ENCODE measurements around the gene CHD1. TPM values are rescaled to one million over a fixed set of nuclear protein-coding genes. Genes with fewer than 3 reads are reported as not detected.

Gene CHD1
- total RNA-seq, 3 donors from 2014 or later: 48.0 to 56.3 (median 53.0) TPM

GRCh38 chr5:98934546-98934945, 5.7 kb upstream of the CHD1 start:
- no peak for DNase-seq
- H3K4me1 ChIP-seq (ENCODE audit: low read depth): peaks cover 10% of the 10 kb centered on the region
- no peak overlapping the region for H3K4me3 ChIP-seq
- H3K36me3 ChIP-seq (ENCODE audit: low read depth): no peaks in the 10 kb centered on the region
- TF ChIP-seq, protein P1, sequence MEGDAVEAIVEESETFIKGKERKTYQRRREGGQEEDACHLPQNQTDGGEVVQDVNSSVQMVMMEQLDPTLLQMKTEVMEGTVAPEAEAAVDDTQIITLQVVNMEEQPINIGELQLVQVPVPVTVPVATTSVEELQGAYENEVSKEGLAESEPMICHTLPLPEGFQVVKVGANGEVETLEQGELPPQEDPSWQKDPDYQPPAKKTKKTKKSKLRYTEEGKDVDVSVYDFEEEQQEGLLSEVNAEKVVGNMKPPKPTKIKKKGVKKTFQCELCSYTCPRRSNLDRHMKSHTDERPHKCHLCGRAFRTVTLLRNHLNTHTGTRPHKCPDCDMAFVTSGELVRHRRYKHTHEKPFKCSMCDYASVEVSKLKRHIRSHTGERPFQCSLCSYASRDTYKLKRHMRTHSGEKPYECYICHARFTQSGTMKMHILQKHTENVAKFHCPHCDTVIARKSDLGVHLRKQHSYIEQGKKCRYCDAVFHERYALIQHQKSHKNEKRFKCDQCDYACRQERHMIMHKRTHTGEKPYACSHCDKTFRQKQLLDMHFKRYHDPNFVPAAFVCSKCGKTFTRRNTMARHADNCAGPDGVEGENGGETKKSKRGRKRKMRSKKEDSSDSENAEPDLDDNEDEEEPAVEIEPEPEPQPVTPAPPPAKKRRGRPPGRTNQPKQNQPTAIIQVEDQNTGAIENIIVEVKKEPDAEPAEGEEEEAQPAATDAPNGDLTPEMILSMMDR (IDR thresholded peaks at IDR 0.05): no peak
- intact Hi-C loops (cut with DNase I, micrococcal nuclease): no loop called here
- ATAC-seq: no peak
- H3K9me3 ChIP-seq: no peaks in the 10 kb centered on the region

DNA sequence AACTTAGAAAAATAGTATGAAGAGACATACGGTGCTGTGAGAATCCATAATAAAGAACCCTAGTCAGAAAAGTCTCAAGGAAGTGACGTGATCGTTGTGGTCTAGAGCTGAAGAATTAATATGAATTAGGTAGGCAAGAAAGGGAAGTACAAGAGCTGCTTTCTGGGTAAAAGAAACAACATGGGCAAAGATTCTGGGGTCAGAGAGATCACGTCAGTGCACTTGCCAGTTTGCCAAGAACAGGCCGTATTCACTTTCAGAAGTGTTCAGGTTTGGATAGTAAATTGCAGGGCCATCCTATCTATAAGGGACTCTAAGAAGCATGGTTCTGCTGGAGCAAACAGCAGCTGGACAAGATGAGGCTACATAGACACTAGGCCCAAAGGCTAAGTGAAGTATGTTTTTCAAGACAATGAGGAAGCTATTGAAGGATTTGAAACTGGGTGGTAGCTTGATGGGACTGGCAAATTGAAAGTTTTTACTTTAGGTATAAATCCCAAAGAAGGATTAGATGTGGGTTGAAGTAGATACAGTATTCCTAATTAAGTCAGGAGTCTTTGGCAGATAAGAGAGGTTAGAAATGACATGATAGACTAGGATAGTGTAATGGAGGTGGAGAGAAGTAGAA, 4.8 kb upstream of the CHD1 start:
- Histone ChIP-seq H3K4me3 (no peak overlapping the region), H3K4me1 (ENCODE audit: low read depth) (peaks cover 10% of the 10 kb centered on the region), H3K9me3 (no peaks in the 10 kb centered on the region), H3K36me3 (ENCODE audit: low read depth) (no peaks in the 10 kb centered on the region)
- intact Hi-C loops (cut with DNase I, micrococcal nuclease): no loop called here
- ATAC-seq: no peak
- TF ChIP-seq, protein P1 (IDR thresholded peaks at IDR 0.05): no peak
- peak in 1 of 3 donors; percentile 30 for DNase-seq

- peaks cover 20% of the 10 kb centered on the region for H3K4me1 ChIP-seq (ENCODE audit: low read depth)
- TF ChIP-seq, protein P1 (IDR thresholded peaks at IDR 0.05): no peak
Observed at GRCh38 chr5:98930972-98931762, 2.4 kb upstream of the CHD1 start.

GRCh38 chr5:98929710-98930298, 997 bp upstream of the CHD1 start:
- peak; percentile 40 to 63 (median 44) for DNase-seq
- no peak for ATAC-seq
- Histone ChIP-seq H3K4me1 (ENCODE audit: low read depth) (peaks cover 20% of the 10 kb centered on the region), H3K4me3 (peak overlapping the region; percentile 92), H3K36me3 (ENCODE audit: low read depth) (no peaks in the 10 kb centered on the region), H3K9me3 (no peaks in the 10 kb centered on the region)
- TF ChIP-seq, protein P1 (IDR thresholded peaks at IDR 0.05): no peak
- intact Hi-C loops (cut with DNase I, micrococcal nuclease): no loop called here

More at GRCh38 chr5:98930972-98931762, 2.4 kb upstream of the CHD1 start:
- Histone ChIP-seq H3K4me3 (no peak overlapping the region), H3K36me3 (ENCODE audit: low read depth) (no peaks in the 10 kb centered on the region), H3K9me3 (no peaks in the 10 kb centered on the region)
- ATAC-seq (no peak), DNase-seq (no peak)
- intact Hi-C loops (cut with DNase I, micrococcal nuclease): no loop called here

DNA sequence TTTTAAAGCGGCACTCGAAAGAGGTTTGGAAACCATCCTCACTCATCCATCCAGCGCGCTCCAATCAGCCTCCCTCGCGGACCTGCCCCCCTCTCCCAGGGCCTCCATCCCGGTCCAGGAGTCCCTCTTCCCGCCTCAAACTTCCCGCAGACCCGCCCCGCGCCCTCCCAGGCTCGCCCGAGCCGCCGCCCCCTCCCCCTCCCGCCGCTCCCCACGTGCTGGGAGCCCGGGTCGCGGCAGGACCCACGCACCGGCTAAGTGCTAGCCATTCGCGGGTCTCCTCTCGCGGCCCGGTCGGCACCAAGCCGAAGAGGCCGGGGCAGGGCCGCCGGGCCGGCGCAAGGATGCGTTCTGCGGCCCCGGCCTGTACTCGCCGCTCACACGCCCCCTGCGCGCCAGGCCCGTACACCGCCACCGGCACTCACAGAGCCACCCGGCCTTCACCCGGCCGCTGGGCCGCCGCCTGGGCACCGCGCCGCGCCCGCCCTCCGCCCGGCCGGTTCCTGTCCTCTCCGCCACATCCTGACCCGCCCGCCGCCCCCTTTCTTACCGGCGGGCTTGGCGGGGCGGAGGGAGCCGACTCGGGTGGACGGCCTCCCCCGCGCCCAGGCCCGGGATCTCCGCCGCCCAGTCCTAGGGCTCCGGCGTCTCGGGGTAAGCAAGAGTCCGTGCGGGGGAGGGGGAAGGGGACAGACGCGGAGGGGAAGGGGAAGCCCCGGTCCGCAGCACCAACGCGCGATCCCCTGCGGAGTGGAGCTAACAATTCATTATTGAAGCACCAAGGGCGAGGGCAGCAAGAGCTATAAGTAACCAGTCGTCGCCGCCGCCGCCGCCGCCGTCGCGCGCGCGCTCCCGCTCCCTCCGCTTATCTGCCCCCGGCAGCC, 576 bp downstream of the CHD1 start:
- Histone ChIP-seq H3K4me1 (ENCODE audit: low read depth) (peaks cover 20% of the 10 kb centered on the region), H3K9me3 (no peaks in the 10 kb centered on the region), H3K36me3 (ENCODE audit: low read depth) (no peaks in the 10 kb centered on the region), H3K4me3 (peak overlapping the region; percentile 92)
- TF ChIP-seq, protein P1 (IDR thresholded peaks at IDR 0.05): no peak
- peak; percentile 51 for ATAC-seq
- peak; percentile 73 to 85 (median 83) for DNase-seq
- intact Hi-C loops (cut with DNase I, micrococcal nuclease): no loop called here
